Liver (tissue), 3 donors: ENCODE results near the gene SYMPK.

Source experiments
- CTCF ChIP-seq: fragments of 150-350 bp; IDR thresholded peaks from 2 replicates; pipeline ENCODE4 v1.5.1; 2017; ENCODE audit warnings: improper control_type of control experiment, low read depth, low read length; ENCODE audit not compliant: missing input control
- FOXA2 ChIP-seq: IDR thresholded peaks from 2 replicates; pipeline ENCODE4 v1.6.1; 2016; ENCODE audit warnings: antibody characterized with exemption
- GABPA ChIP-seq, 2 donors: IDR thresholded peaks in 1 of 2; conservative IDR thresholded peaks in 1 of 2; 2 replicates each; pipeline ENCODE4 v1.6.1; 2016; ENCODE audit warnings: antibody characterized with exemption in 2 of 2, mild to moderate bottlenecking in 1 of 2, moderate library complexity in 1 of 2
- HNF4G ChIP-seq: IDR thresholded peaks from 2 replicates; pipeline ENCODE4 v1.6.1; 2016; ENCODE audit warnings: antibody characterized with exemption
- MAX ChIP-seq: IDR thresholded peaks from 2 replicates; pipeline ENCODE4 v1.6.1; 2016; ENCODE audit warnings: antibody characterized with exemption
- SP1 ChIP-seq: IDR thresholded peaks from 2 replicates; pipeline ENCODE4 v1.6.1; 2018; ENCODE audit warnings: antibody characterized with exemption, mild to moderate bottlenecking
- TAF1 ChIP-seq: conservative IDR thresholded peaks from 2 replicates; pipeline ENCODE4 v1.6.1; 2016; ENCODE audit warnings: antibody characterized with exemption, mild to moderate bottlenecking
- YY1 ChIP-seq: IDR thresholded peaks from 2 replicates; pipeline ENCODE4 v1.6.1; 2016; ENCODE audit warnings: antibody characterized with exemption, mild to moderate bottlenecking
- TF ChIP-seq, protein P1 (sequence below): IDR thresholded peaks from 2 replicates; pipeline ENCODE4 v1.6.1; 2016; ENCODE audit warnings: antibody characterized with exemption, mild to moderate bottlenecking
- donor health status: healthy.
- donor health status: healthy.

DNA sequence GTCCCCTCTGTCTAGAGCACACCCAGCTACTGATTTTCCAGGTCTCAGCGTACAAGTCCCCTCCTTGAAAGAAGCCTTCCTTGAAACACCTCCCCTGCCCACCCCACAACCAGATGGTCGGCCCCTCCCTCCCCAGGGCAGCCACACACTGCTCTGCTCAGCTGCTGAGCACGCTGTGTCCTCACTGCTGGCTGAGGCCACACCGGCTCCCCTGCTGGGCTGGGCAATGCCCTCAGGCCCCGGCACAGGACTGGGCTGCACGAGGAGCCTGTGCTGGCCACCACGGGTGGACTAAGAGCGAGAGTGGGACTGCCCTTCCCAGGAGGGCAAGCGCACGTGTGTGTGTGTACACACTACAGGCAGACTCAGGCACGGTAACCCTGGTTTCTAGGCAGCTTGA is 36.0 kb downstream of the SYMPK start:
- TF ChIP-seq TAF1: no peak
- TF ChIP-seq CTCF: no peak
- no peak for TF ChIP-seq MAX
- TF ChIP-seq, protein P1, sequence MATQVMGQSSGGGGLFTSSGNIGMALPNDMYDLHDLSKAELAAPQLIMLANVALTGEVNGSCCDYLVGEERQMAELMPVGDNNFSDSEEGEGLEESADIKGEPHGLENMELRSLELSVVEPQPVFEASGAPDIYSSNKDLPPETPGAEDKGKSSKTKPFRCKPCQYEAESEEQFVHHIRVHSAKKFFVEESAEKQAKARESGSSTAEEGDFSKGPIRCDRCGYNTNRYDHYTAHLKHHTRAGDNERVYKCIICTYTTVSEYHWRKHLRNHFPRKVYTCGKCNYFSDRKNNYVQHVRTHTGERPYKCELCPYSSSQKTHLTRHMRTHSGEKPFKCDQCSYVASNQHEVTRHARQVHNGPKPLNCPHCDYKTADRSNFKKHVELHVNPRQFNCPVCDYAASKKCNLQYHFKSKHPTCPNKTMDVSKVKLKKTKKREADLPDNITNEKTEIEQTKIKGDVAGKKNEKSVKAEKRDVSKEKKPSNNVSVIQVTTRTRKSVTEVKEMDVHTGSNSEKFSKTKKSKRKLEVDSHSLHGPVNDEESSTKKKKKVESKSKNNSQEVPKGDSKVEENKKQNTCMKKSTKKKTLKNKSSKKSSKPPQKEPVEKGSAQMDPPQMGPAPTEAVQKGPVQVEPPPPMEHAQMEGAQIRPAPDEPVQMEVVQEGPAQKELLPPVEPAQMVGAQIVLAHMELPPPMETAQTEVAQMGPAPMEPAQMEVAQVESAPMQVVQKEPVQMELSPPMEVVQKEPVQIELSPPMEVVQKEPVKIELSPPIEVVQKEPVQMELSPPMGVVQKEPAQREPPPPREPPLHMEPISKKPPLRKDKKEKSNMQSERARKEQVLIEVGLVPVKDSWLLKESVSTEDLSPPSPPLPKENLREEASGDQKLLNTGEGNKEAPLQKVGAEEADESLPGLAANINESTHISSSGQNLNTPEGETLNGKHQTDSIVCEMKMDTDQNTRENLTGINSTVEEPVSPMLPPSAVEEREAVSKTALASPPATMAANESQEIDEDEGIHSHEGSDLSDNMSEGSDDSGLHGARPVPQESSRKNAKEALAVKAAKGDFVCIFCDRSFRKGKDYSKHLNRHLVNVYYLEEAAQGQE: no peak
- TF ChIP-seq SP1: no peak
- TF ChIP-seq YY1: no peak
- no peak for TF ChIP-seq HNF4G
- TF ChIP-seq FOXA2: no peak
- TF ChIP-seq GABPA (IDR thresholded peaks at IDR 0.05 in 1 of 2, conservative IDR thresholded peaks at IDR 0.05 in 1 of 2): no peak
